HEK293 (cell line): ENCODE results near the gene CCDC13.

ENCODE experiments used
- CTCF ChIP-seq: fragments of 450-650 bp; formaldehyde crosslinking; IDR thresholded peaks from 2 replicates; pipeline ENCODE4 v1.5.1; 2016; ENCODE audit warnings: missing biosample characterization, missing genetic modification characterization
- GFI1B ChIP-seq: fragments of 450-650 bp; formaldehyde crosslinking; IDR thresholded peaks from 2 replicates; pipeline ENCODE4 v1.5.1; 2016; ENCODE audit warnings: missing biosample characterization, missing genetic modification characterization
- GLI2 ChIP-seq: fragments of 450-650 bp; formaldehyde crosslinking; IDR thresholded peaks from 2 replicates; pipeline ENCODE4; 2017; ENCODE audit warnings: missing biosample characterization, missing genetic modification characterization, low read depth, borderline replicate concordance
- SCRT2 ChIP-seq: fragments of 450-650 bp; formaldehyde crosslinking; IDR thresholded peaks from 2 replicates; pipeline ENCODE4 v1.5.1; 2016; ENCODE audit warnings: missing biosample characterization, missing genetic modification characterization
- YY1 ChIP-seq: fragments of 450-650 bp; formaldehyde crosslinking; IDR thresholded peaks from 2 replicates; pipeline ENCODE4 v1.5.1; 2018; ENCODE audit warnings: missing biosample characterization, missing genetic modification characterization
- ZBTB20 ChIP-seq: fragments of 450-650 bp; formaldehyde crosslinking; IDR thresholded peaks from 2 replicates; pipeline ENCODE4 v1.5.1; 2016; ENCODE audit warnings: missing biosample characterization, missing genetic modification characterization
- TF ChIP-seq, protein P1 (sequence below): fragments of 450-650 bp; formaldehyde crosslinking; IDR thresholded peaks from 2 replicates; pipeline ENCODE4 v1.5.1; 2016; ENCODE audit warnings: missing biosample characterization, missing genetic modification characterization
- TF ChIP-seq, protein P2 (sequence below): fragments of 450-650 bp; formaldehyde crosslinking; optimal IDR thresholded peaks from 2 replicates; pipeline ENCODE3; 2016; ENCODE audit warnings: missing biosample characterization, mild to moderate bottlenecking, missing genetic modification characterization
- TF ChIP-seq, protein P3 (sequence below): fragments of 450-650 bp; formaldehyde crosslinking; IDR thresholded peaks from 2 replicates; pipeline ENCODE4 v1.5.1; 2016; ENCODE audit warnings: missing biosample characterization, missing genetic modification characterization
- TF ChIP-seq, protein P4 (sequence below): fragments of 450-650 bp; formaldehyde crosslinking; IDR thresholded peaks from 2 replicates; pipeline ENCODE4 v1.5.1; 2016; ENCODE audit warnings: missing biosample characterization, missing genetic modification characterization, low read depth

DNA sequence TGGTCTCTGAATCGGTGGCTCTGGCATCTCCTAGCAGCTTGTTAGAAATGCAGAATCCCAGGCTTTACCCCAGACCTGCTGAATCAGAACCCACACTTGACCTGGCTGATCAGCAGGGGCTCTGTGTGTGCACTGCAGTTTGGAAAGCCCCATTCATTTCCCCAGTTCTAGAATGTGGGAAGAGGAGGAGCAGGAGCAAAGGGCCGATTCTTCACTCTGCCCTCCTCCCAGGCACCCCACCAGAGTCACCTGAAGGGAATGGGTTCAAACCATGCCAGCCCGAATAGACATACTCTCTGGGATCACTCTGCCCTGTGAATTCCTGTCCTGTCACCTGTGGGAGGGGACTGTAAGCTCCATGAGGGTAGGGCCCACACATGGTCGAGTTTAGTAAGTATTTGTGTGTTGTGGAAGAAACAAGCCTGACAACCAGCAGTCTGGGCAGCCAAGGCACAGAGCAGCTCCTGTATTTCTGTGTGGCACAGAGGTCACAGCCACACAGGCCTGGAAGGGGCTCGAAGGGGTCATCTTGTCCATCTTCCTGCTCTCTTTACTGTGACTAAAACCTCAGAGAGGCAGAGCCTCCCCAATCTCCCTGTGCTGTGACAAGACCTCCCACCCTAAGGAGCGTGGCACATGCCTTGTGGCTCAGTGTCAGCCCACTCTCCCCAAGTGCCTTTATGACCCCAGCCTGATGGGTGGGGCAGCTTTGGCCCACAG lies 41.4 kb downstream of the CCDC13 start:
- TF ChIP-seq SCRT2 (no peak), YY1 (tag by site-specific recombination) (no peak), CTCF (tag by site-specific recombination) (no peak), ZBTB20 (tag by site-specific recombination) (no peak), GLI2 (tag by site-specific recombination) (no peak), GFI1B (tag by site-specific recombination) (no peak)
- TF ChIP-seq, protein P1, sequence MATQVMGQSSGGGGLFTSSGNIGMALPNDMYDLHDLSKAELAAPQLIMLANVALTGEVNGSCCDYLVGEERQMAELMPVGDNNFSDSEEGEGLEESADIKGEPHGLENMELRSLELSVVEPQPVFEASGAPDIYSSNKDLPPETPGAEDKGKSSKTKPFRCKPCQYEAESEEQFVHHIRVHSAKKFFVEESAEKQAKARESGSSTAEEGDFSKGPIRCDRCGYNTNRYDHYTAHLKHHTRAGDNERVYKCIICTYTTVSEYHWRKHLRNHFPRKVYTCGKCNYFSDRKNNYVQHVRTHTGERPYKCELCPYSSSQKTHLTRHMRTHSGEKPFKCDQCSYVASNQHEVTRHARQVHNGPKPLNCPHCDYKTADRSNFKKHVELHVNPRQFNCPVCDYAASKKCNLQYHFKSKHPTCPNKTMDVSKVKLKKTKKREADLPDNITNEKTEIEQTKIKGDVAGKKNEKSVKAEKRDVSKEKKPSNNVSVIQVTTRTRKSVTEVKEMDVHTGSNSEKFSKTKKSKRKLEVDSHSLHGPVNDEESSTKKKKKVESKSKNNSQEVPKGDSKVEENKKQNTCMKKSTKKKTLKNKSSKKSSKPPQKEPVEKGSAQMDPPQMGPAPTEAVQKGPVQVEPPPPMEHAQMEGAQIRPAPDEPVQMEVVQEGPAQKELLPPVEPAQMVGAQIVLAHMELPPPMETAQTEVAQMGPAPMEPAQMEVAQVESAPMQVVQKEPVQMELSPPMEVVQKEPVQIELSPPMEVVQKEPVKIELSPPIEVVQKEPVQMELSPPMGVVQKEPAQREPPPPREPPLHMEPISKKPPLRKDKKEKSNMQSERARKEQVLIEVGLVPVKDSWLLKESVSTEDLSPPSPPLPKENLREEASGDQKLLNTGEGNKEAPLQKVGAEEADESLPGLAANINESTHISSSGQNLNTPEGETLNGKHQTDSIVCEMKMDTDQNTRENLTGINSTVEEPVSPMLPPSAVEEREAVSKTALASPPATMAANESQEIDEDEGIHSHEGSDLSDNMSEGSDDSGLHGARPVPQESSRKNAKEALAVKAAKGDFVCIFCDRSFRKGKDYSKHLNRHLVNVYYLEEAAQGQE (tag by site-specific recombination), result no peak
- TF ChIP-seq, protein P2, sequence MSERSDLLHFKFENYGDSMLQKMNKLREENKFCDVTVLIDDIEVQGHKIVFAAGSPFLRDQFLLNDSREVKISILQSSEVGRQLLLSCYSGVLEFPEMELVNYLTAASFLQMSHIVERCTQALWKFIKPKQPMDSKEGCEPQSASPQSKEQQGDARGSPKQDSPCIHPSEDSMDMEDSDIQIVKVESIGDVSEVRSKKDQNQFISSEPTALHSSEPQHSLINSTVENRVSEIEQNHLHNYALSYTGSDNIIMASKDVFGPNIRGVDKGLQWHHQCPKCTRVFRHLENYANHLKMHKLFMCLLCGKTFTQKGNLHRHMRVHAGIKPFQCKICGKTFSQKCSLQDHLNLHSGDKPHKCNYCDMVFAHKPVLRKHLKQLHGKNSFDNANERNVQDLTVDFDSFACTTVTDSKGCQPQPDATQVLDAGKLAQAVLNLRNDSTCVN (tag by site-specific recombination), result no peak
- TF ChIP-seq, protein P3, sequence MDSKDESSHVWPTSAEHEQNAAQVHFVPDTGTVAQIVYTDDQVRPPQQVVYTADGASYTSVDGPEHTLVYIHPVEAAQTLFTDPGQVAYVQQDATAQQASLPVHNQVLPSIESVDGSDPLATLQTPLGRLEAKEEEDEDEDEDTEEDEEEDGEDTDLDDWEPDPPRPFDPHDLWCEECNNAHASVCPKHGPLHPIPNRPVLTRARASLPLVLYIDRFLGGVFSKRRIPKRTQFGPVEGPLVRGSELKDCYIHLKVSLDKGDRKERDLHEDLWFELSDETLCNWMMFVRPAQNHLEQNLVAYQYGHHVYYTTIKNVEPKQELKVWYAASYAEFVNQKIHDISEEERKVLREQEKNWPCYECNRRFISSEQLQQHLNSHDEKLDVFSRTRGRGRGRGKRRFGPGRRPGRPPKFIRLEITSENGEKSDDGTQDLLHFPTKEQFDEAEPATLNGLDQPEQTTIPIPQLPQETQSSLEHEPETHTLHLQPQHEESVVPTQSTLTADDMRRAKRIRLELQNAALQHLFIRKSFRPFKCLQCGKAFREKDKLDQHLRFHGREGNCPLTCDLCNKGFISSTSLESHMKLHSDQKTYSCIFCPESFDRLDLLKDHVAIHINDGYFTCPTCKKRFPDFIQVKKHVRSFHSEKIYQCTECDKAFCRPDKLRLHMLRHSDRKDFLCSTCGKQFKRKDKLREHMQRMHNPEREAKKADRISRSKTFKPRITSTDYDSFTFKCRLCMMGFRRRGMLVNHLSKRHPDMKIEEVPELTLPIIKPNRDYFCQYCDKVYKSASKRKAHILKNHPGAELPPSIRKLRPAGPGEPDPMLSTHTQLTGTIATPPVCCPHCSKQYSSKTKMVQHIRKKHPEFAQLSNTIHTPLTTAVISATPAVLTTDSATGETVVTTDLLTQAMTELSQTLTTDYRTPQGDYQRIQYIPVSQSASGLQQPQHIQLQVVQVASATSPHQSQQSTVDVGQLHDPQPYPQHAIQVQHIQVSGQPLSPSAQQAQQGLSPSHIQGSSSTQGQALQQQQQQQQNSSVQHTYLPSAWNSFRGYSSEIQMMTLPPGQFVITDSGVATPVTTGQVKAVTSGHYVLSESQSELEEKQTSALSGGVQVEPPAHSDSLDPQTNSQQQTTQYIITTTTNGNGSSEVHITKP (tag by site-specific recombination), result no peak
- TF ChIP-seq, protein P4, sequence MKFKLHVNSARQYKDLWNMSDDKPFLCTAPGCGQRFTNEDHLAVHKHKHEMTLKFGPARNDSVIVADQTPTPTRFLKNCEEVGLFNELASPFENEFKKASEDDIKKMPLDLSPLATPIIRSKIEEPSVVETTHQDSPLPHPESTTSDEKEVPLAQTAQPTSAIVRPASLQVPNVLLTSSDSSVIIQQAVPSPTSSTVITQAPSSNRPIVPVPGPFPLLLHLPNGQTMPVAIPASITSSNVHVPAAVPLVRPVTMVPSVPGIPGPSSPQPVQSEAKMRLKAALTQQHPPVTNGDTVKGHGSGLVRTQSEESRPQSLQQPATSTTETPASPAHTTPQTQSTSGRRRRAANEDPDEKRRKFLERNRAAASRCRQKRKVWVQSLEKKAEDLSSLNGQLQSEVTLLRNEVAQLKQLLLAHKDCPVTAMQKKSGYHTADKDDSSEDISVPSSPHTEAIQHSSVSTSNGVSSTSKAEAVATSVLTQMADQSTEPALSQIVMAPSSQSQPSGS, result no peak
